Sigmoid colon (tissue), 7 donors: ENCODE results near the gene ATP6V0E2. TPM values are rescaled to one million over a fixed set of nuclear protein-coding genes. Genes with fewer than 3 reads are reported as not detected.

Source experiments
- DNase-seq: peaks from one replicate; pipeline ENCODE4 v3.0.0-alpha.2; 2019
- H3K27ac ChIP-seq, 4 donors: fragments of 200-600 bp; sonication (generic); one replicate each; pipeline ENCODE4 v1.5.1; 2016 to 2019; ENCODE audit warnings: mild to moderate bottlenecking in 1 of 4
- H3K27me3 ChIP-seq, 3 donors: fragments of 200-600 bp; sonication (generic); one replicate each; pipeline ENCODE4 v1.5.1; 2019; ENCODE audit warnings: mild to moderate bottlenecking in 1 of 3
- H3K36me3 ChIP-seq, 4 donors: fragments of 200-600 bp; sonication (generic); one replicate each; pipeline ENCODE4 v1.5.1; 2016 to 2019
- H3K4me1 ChIP-seq, 4 donors: fragments of 200-600 bp; sonication (generic); one replicate each; pipeline ENCODE4 v1.5.1; 2017 to 2019
- H3K4me3 ChIP-seq, 4 donors: fragments of 200-600 bp; sonication (generic); one replicate each; pipeline ENCODE4 v1.5.1; 2017 to 2019; ENCODE audit warnings: mild to moderate bottlenecking in 2 of 4, moderate library complexity in 1 of 4
- H3K9me3 ChIP-seq, 4 donors: fragments of 200-600 bp in 3 of 4; sonication (generic) in 3 of 4; one replicate each; pipeline versions ENCODE4 v1.5.1 to v1.6.1; 2013 to 2019
- CTCF ChIP-seq, 4 experiments: fragments of 450-650 bp in 3 of 4; fragments of 200-600 bp in 1 of 4; IDR thresholded peaks; one replicate each; pipeline ENCODE4 v1.5.1; 2016 to 2019; ENCODE audit warnings: antibody characterized with exemption in 4 of 4, mild to moderate bottlenecking in 3 of 4, moderate library complexity in 2 of 4
- EP300 ChIP-seq, 4 donors: sonication (generic); formaldehyde crosslinking; IDR thresholded peaks; one replicate each; pipeline ENCODE4 v1.6.1; 2017; ENCODE audit warnings: antibody characterized with exemption in 4 of 4
- POLR2A ChIP-seq, 2 donors: fragments of 450-650 bp; IDR thresholded peaks; one replicate each; pipeline ENCODE4 v1.6.1; 2016; ENCODE audit warnings: antibody characterized with exemption in 2 of 2, mild to moderate bottlenecking in 2 of 2, moderate library complexity in 2 of 2
- POLR2AphosphoS5 ChIP-seq, 4 donors: sonication (generic); formaldehyde crosslinking; IDR thresholded peaks; one replicate each; pipeline ENCODE4 v1.6.1; 2017; ENCODE audit warnings: antibody characterized with exemption in 4 of 4
- WGBS, 2 donors: extraction: QIAGEN DNeasy Blood & Tissue Kit; methylation state at CpG; one replicate each; pipeline ENCODE4 v1.1.7; 2013; 5-methylcytosine and 5-hydroxymethylcytosine counted together
- intact Hi-C: fragments of 100-400 bp; cut with DNase I; formaldehyde crosslinking; loops from one replicate; pipeline ENCODE4 v1.15.1; 2023
- polyA plus RNA-seq, 3 donors: library from polyadenylated mRNA; stranded (reverse); fragments of 200-250 nt; gene quantifications; one replicate each; pipeline ENCODE4 v1.2.3, GENCODE V29; 2013
- total RNA-seq, 4 donors: library from RNA; depleted of rRNA; stranded (reverse); fragments of >200 nt; gene quantifications; one replicate each; pipeline ENCODE4 v1.1.0, GENCODE V29; 2016
- donor health status: healthy with polysubstance abuse.
- donor health status: Bipolar disorder and iron deficiency.
- donor health status: healthy.

Gene ATP6V0E2
- total and polyA plus RNA-seq, 7 donors: 13.2 to 45.5 (median 27.1) TPM

GRCh38 chr7:149855361-149856305, 18.1 kb upstream of the ATP6V0E2 start:
- peaks cover under 1 to 32% (median 9%) of the 10 kb centered on the region in 4 donors for H3K36me3 ChIP-seq
- no peaks in the 10 kb centered on the region for H3K27me3 ChIP-seq
- TF ChIP-seq CTCF (IDR thresholded peaks at IDR 0.05): no peak
- TF ChIP-seq POLR2AphosphoS5 (IDR thresholded peaks at IDR 0.05): no peak
- no peak for TF ChIP-seq POLR2A (IDR thresholded peaks at IDR 0.05)
- no peak for TF ChIP-seq EP300 (IDR thresholded peaks at IDR 0.05)
- H3K27ac ChIP-seq: peak overlapping the region in 1 of 4 donors; percentile 38
- DNase-seq: peak; percentile 46
- WGBS, 2 donors: 86 to 89% methylated on average over 16 of the region's 16 CpGs
- no peak overlapping the region for H3K4me3 ChIP-seq
- intact Hi-C loops: no loop called here
- no peaks in the 10 kb centered on the region for H3K9me3 ChIP-seq
- H3K4me1 ChIP-seq: peaks cover 0 to 20% (median 18%) of the 10 kb centered on the region in 4 donors

GRCh38 chr7:149856583-149856982, 17.2 kb upstream of the ATP6V0E2 start:
- Histone ChIP-seq H3K27ac (no peak overlapping the region), H3K9me3 (no peaks in the 10 kb centered on the region), H3K4me3 (no peak overlapping the region), H3K27me3 (no peaks in the 10 kb centered on the region), H3K36me3 (peaks cover 6 to 41% (median 15%) of the 10 kb centered on the region in 4 donors), H3K4me1 (peaks cover 0 to 20% (median 18%) of the 10 kb centered on the region in 4 donors)
- no peak for TF ChIP-seq CTCF (IDR thresholded peaks at IDR 0.05)
- TF ChIP-seq EP300 (IDR thresholded peaks at IDR 0.05): no peak
- TF ChIP-seq POLR2AphosphoS5 (IDR thresholded peaks at IDR 0.05): no peak
- no peak for TF ChIP-seq POLR2A (IDR thresholded peaks at IDR 0.05)
- DNase-seq: peak; percentile 34
- intact Hi-C loops: no loop called here
- WGBS, 2 donors: 68 to 94% methylated on average over 8 of the region's 8 CpGs

- H3K27ac ChIP-seq: no peak overlapping the region
- DNase-seq: no peak
- intact Hi-C loops: no loop called here
- no peak for TF ChIP-seq POLR2A (IDR thresholded peaks at IDR 0.05)
- TF ChIP-seq POLR2AphosphoS5 (IDR thresholded peaks at IDR 0.05): no peak
- TF ChIP-seq CTCF (IDR thresholded peaks at IDR 0.05): no peak
- TF ChIP-seq EP300 (IDR thresholded peaks at IDR 0.05): no peak
- 74 to 81% methylated on average over 6 of the region's 6 CpGs for WGBS, 2 donors
- H3K36me3 ChIP-seq: peaks cover 24 to 56% (median 32%) of the 10 kb centered on the region in 4 donors
- H3K27me3 ChIP-seq: no peaks in the 10 kb centered on the region
- peaks cover 0 to 19% (median 17%) of the 10 kb centered on the region in 4 donors for H3K4me1 ChIP-seq
- no peaks in the 10 kb centered on the region for H3K9me3 ChIP-seq
- no peak overlapping the region for H3K4me3 ChIP-seq
Measured at GRCh38 chr7:149859369-149859768, 14.4 kb upstream of the ATP6V0E2 start.

- H3K27me3 ChIP-seq: no peaks in the 10 kb centered on the region
- WGBS, 2 donors: 46 to 71% methylated on average over 4 of the region's 4 CpGs
- no peak overlapping the region for H3K4me3 ChIP-seq
- DNase-seq: peak; percentile 8
- H3K9me3 ChIP-seq: no peaks in the 10 kb centered on the region
- peaks cover 0 to 14% (median 12%) of the 10 kb centered on the region in 4 donors for H3K4me1 ChIP-seq
- peaks cover 26 to 61% (median 37%) of the 10 kb centered on the region in 4 donors for H3K36me3 ChIP-seq
- no peak for TF ChIP-seq EP300 (IDR thresholded peaks at IDR 0.05)
- TF ChIP-seq CTCF (IDR thresholded peaks at IDR 0.05): no peak
- no peak for TF ChIP-seq POLR2AphosphoS5 (IDR thresholded peaks at IDR 0.05)
- TF ChIP-seq POLR2A (IDR thresholded peaks at IDR 0.05): no peak
- no peak overlapping the region for H3K27ac ChIP-seq
- intact Hi-C loops: no loop called here
Measured at GRCh38 chr7:149859876-149860275, 13.9 kb upstream of the ATP6V0E2 start.
